Measurements from ENCODE around the gene ATP2C1.

The ATP2C1 gene

GRCh38 chr3:130916507-130917167 lies 22.8 kb downstream of the ATP2C1 start:
- no peak for TF ChIP-seq EZH2phosphoT487 (IDR thresholded peaks at IDR 0.05; ENCODE audit: borderline replicate concordance)
- TF ChIP-seq CTCF (conservative IDR thresholded peaks at IDR 0.05; ENCODE audit: low read length) = no peak
- H3K4me3 ChIP-seq (ENCODE audit: low read length, poor library complexity, severe bottlenecking) = no peak overlapping the region
- peaks cover 37% of the 10 kb centered on the region for H4K20me1 ChIP-seq (ENCODE audit: insufficient read depth, low read length, poor library complexity, severe bottlenecking)
- no peak overlapping the region for H3K4me2 ChIP-seq (ENCODE audit: low read depth, low read length, poor library complexity, severe bottlenecking)
- peaks cover 5% of the 10 kb centered on the region; the same call in 1 of the 2 replicates for H3K9me3 ChIP-seq (ENCODE audit: insufficient read depth, low read depth, low read length)
- H3K79me2 ChIP-seq (ENCODE audit: insufficient read depth, low read length) = peaks cover 81% of the 10 kb centered on the region
- no peaks in the 10 kb centered on the region for H3K4me1 ChIP-seq (ENCODE audit: insufficient read depth, low read length, poor library complexity, severe bottlenecking)
- H3K9me2 ChIP-seq (replicated peaks; ENCODE audit: low read depth, low read length) = no peaks in the 10 kb centered on the region
- no peak overlapping the region for H3K9ac ChIP-seq (ENCODE audit: low read depth, low read length, poor library complexity, severe bottlenecking)
- H3F3A ChIP-seq (ENCODE audit: low read depth) = no peaks in the 10 kb centered on the region
- peaks cover 6% of the 10 kb centered on the region; the same call in 1 of the 2 replicates for H3K36me3 ChIP-seq (ENCODE audit: insufficient read depth, low read length)
- no peaks in the 10 kb centered on the region for H3K27me3 ChIP-seq (ENCODE audit: insufficient read depth, low read length, poor library complexity, severe bottlenecking)
- H2AFZ ChIP-seq (ENCODE audit: low read length) = no peak overlapping the region

- H3K4me3 ChIP-seq (ENCODE audit: low read length, poor library complexity, severe bottlenecking) = no peak overlapping the region
- H3K27me3 ChIP-seq (ENCODE audit: insufficient read depth, low read length, poor library complexity, severe bottlenecking) = no peaks in the 10 kb centered on the region
- H3K9me3 ChIP-seq (ENCODE audit: insufficient read depth, low read depth, low read length) = peaks cover 5% of the 10 kb centered on the region; the same call in 1 of the 2 replicates
- peaks cover 95% of the 10 kb centered on the region for H3K79me2 ChIP-seq (ENCODE audit: insufficient read depth, low read length)
- peaks cover 37% of the 10 kb centered on the region for H4K20me1 ChIP-seq (ENCODE audit: insufficient read depth, low read length, poor library complexity, severe bottlenecking)
- no peak overlapping the region for H3K9ac ChIP-seq (ENCODE audit: low read depth, low read length, poor library complexity, severe bottlenecking)
- H3K4me1 ChIP-seq (ENCODE audit: insufficient read depth, low read length, poor library complexity, severe bottlenecking) = no peaks in the 10 kb centered on the region
- no peaks in the 10 kb centered on the region for H3K9me2 ChIP-seq (replicated peaks; ENCODE audit: low read depth, low read length)
- H3K4me2 ChIP-seq (ENCODE audit: low read depth, low read length, poor library complexity, severe bottlenecking) = no peak overlapping the region
- TF ChIP-seq EZH2phosphoT487 (IDR thresholded peaks at IDR 0.05; ENCODE audit: borderline replicate concordance) = no peak
- no peak for TF ChIP-seq CTCF (conservative IDR thresholded peaks at IDR 0.05; ENCODE audit: low read length)
- no peaks in the 10 kb centered on the region for H3F3A ChIP-seq (ENCODE audit: low read depth)
- no peak overlapping the region for H2AFZ ChIP-seq (ENCODE audit: low read length)
- peaks cover 6% of the 10 kb centered on the region; the same call in 1 of the 2 replicates for H3K36me3 ChIP-seq (ENCODE audit: insufficient read depth, low read length)
Measured at GRCh38 chr3:130918328-130918727, 24.4 kb downstream of the ATP2C1 start.

- no peaks in the 10 kb centered on the region for H3F3A ChIP-seq (ENCODE audit: low read depth)
- peak overlapping the region; percentile 18 for H3K4me3 ChIP-seq (ENCODE audit: low read length, poor library complexity, severe bottlenecking)
- H3K27me3 ChIP-seq (ENCODE audit: insufficient read depth, low read length, poor library complexity, severe bottlenecking) = no peaks in the 10 kb centered on the region
- H4K20me1 ChIP-seq (ENCODE audit: insufficient read depth, low read length, poor library complexity, severe bottlenecking) = peaks cover 30% of the 10 kb centered on the region
- H3K4me2 ChIP-seq (ENCODE audit: low read depth, low read length, poor library complexity, severe bottlenecking) = peak overlapping the region; percentile 46
- peaks cover 14% of the 10 kb centered on the region for H3K4me1 ChIP-seq (ENCODE audit: insufficient read depth, low read length, poor library complexity, severe bottlenecking)
- peaks cover 12% of the 10 kb centered on the region; the same call in 1 of the 2 replicates for H3K36me3 ChIP-seq (ENCODE audit: insufficient read depth, low read length)
- no peaks in the 10 kb centered on the region for H3K9me2 ChIP-seq (replicated peaks; ENCODE audit: low read depth, low read length)
- peaks cover 10% of the 10 kb centered on the region; the same call in 1 of the 2 replicates for H3K9me3 ChIP-seq (ENCODE audit: insufficient read depth, low read depth, low read length)
- H3K79me2 ChIP-seq (ENCODE audit: insufficient read depth, low read length) = peaks cover 98% of the 10 kb centered on the region
- TF ChIP-seq EZH2phosphoT487 (IDR thresholded peaks at IDR 0.05; ENCODE audit: borderline replicate concordance) (no peak), CTCF (conservative IDR thresholded peaks at IDR 0.05; ENCODE audit: low read length) (no peak)
- no peak overlapping the region for H3K9ac ChIP-seq (ENCODE audit: low read depth, low read length, poor library complexity, severe bottlenecking)
- no peak overlapping the region for H2AFZ ChIP-seq (ENCODE audit: low read length)
Measured at GRCh38 chr3:130925628-130926027, 31.7 kb downstream of the ATP2C1 start.
